ENCODE results near the gene LAMB1.

LAMB1 gene

DNA sequence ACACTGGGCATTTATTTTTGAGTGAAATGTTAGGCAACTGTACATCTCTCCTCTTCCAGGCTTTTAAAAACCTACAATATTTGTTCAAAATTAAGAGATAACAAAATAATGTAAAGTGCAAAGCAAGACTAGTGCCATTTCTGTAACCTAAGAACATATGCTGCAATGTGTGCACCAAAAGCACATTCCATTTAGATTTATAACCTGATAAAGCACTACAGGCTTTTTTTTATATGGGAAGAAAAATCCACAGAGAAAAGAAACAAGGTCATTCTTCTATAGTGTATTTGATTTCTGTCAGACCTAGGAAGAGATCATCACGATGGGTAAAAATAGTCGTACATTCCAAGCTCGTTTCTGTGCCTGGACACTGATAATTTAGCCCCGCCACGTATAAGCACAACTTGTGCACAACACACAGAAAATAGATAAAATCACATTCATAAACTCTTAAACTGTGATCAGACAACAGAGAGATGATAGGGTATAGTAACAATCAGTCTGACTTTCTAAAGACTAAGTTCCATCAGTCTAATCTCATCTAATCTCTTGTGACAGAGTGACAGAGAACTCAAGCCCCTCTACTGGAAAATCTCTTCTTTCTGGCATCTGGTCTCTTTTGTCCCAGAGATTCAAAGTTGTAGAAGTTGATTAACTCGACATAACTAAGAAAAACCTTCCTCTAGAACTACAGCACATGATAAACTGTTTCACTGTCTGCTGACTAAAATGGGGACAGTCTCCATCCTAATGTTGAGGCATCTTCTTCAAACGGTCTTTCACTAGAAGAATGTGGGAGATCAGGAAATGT is 6.7 kb downstream of the LAMB1 start:
- DNase-seq = no peak

DNA sequence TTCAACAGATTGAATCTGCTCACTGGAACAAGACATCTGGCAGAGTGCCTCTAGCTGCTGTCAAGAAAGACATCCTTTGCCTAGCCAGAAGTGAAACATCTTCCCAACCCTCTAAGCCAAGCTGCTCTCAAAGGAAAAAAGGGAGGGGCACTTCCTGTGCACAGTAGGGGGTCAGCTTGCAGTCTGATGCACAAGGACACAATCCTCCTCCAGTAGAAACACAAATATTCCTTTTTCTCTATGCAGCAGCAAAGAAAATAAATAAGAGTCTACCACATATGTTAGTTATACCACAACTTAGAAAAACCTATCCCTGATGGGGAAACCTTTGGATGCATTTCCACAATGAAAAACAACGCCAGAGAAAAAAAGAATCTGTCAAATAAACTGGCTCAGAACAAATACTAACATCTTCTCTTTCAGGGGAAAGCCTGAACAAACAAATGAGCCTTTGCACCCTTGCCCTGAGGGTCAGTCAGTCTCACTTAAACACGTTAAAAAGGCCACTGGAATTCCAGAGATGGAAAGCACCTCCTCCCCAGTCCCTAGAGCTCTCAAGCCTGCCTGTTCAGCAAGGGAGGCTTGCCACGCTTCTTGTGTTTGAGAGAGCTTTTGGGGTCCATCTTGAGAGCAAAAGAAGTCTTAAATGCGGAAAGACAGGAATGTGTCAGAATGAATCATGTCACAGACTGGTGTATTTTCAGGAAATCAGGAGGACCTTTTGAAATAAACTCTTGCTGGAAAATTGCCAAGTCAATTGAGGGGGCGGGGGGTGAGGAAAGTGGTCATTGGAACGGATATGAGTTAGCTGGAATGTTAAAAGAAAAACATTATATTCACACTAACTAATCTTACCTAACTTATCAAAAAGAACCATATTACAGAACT is 7.5 kb downstream of the LAMB1 start:
- no peak for DNase-seq

DNA sequence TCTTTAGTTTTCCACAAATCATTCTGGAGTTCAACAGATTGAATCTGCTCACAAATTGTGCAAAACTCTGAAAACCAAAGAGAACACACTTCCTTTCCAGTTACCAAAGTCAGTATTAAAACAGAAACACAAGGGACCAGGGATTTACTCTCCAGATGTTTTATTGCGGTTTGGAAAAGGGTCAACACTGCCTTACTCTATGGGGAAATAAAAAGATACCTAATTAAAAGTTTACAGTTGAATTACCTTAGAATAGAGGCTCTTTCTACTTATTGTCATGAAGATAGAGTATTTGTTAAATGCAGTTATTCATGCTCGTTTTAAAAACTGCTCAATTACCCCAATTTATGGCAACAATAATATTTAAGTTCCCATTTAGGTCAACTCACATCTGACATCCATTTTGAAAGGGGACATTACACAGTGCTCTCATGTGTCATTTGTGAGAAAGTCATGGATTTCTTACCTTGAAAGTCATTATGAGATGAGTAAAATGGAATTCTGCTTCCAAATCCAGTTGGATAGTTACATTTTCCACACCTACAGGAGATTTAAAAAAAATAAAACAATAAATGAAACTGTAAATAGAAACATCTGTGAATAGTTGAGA is 8.4 kb downstream of the LAMB1 start:
- no peak for DNase-seq

DNA sequence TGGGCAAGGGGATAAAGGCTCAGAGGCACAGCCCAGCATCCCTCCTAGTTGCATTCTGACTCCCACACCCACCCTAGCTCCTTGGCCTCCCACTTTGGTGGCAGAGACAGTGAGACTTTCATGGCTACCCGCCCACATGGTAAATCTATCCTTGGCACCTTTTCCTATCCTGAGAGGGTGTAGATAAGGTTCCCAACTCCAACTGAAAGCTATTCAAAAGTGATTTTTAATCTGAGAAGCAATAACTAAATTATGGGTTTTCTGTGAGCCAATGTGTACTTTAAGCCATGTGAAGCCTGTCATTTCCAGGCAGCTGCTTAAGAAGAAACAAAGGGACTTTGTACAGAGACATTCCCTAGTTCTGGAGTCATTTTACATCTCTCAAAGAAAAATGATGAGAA is 9.1 kb downstream of the LAMB1 start:
- DNase-seq = no peak

DNA sequence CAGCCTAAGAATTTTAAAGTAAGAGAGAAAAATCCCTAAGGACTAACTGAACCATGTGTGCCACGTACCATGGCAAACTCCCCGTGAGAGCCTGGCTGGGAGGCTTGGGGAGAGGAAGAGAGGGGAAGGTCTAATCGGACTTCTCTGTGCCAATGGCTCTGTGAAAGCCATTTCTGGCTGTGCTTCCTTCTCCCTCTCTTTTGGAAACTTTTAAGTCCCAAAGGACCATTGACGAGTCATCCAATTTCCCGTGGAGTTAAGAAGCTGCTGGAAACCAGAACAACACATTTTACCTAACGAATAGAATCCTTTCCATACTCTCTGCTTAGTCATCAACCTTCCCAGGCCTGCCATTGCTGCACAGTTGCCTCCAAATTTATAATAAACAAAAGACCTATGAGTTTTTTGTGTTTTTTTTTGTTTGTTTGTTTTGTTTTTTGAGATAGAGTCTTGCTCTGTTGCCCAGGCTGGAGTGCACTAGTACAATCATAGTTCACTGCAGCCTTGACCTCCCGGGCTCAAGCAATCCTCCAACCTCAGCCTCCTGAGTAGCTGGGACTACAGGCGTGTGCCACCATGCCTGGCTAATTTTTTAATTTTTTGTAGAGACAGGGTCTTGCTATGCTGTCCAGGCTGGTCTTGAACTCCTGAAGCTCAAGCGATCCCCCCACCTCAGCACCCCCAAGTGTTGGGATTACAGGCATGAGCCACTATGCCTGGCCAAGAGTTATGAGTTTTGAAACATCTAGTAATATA is 13.2 kb downstream of the LAMB1 start:
- no peak for DNase-seq

DNA sequence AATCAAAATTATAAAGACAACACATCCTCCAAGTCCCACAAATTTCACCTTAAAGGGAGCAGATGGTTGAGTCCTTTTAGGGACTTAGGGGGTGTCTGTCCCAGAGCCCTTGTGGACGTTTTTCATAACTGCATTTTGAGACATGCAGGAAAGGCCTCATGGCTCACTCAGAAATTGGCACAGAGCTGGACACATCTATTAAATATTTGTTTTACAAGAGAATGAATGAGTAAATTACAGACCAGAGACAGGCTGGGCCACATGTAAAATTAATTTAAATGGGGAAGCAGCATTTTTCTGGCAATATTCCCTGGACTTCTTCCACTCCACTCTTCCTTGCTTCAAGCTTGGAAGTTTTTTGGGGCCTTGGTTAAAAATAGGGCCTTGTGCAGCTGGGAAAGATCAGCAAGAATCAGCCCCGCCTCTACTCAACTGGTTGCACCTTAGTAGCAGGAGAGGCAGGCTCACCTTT is 20.0 kb downstream of the LAMB1 start:
- no peak for DNase-seq

DNA sequence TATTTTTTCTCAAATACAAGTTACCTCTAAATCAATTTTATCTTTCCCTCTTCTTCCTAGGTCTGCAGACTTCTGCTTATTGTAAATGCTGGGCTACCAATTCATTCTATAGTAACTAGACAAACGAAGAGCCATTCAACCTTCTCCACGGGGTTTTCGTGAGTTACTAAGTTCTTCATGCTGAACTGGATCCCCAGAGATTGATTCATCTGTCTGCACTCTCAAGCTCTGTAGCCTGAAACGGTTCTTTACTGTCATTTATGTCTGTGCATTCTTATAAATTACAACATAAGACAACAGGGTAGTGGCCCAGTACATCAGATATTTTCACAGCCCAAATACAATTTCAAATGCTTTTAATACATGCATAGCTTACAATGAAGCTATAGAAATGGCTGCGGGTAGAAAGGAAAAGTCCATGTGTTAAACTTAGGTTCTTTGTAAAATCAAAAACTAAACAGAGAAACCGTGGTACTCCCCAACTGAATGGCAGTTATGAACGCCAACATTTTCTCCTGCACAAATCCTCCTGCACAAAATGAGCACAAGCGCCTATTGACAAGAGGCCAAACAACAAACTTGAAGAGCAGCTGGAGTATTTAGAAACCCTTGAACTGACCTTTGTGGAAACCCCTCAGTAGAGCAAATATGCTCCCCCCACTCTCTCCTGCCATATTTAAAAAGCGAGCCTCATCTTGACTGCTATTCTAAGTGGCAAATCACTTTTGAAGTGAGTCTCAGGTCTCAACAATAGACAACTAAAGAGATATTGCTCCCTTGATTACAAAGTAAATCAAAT is 20.7 kb downstream of the LAMB1 start:
- no peak for DNase-seq

DNA sequence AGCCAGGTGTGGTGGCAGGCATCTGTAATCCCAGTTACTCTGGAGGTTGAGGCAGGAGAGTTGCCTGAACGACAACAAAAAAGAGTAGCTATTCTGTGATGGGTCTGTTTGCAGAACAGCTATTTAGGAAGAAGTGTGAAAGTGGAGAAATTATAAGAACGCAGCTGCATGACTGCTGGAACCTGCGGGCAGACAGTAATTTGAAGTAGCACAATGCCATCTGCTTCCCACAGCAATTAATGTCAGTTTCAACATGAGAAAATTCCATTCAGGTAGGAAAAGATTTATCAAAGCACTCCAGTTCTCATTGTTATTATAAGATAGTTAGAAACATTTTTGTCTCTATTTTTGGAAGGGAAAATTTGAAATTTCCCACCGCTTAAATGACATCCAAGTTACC is 21.5 kb downstream of the LAMB1 start:
- no peak for DNase-seq

DNA sequence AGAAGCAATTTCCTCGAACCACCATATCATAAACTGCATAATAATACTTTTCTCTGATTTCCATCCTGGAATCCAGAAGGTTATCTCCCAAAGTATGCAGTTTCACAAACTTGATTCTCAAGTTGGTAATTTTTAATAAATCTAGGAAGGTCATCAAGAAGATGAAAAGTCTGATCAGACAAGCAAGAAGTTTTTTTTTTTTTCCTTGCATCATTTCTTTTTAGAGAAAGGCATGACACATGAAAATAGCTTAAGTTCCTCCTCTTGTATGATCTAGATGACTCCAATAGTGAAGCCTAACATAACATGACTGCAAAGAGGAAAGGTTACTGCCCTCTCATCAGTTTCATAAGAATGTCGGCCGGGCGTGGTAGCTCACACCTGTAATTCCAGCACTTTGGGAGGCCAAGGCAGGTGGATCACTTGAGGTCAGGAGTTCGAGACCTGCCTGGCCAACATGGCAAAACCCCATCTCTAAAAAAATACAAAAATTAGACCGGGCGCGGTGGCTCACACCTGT is 22.2 kb downstream of the LAMB1 start:
- no peak for DNase-seq

DNA sequence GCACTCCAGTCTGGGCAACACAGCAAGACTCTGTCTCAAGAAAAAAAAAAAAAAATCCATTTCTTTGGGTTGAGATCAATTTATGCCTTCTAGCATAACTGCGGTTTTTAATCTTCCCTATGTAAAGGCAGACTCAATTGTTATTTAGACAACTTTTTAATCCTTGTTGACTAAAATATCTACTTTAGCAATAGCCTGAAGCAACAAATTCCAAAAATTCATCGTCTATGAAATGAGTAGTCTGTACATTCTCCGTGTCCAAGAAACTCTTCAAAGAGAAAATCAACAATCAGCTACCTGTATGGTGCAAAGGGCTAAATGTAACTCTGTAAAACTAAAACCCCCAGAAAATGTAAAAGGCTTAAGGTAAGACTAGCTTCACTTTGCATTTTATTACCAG is 22.8 kb downstream of the LAMB1 start:
- DNase-seq = no peak

DNA sequence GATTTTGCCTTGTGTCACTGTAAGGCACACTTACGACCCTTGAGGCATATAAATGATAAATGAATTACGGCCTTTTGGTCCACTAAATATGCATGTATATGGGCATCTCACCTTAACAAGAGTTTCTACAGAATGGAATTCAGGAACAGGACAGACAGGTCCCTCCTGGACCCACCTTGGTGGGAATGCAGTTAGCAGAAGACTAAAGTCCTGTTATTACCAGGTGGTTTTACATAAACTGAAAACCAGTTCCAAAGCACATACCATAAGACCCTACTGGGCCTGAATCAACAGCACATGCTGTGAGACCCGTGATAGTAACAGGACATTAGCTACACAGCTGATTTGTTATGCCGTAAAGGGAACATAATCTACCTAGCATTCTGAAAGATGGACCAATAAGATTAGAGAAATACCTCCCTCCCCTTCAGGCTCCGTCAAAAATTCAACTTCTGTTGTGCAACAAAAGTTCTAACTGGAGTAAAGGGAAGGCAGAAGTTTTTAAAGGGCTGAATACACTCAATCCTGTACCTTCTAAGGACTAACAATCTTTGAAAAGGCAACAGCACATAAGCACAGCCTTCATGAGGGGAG is 24.0 kb downstream of the LAMB1 start:
- DNase-seq = no peak

DNA sequence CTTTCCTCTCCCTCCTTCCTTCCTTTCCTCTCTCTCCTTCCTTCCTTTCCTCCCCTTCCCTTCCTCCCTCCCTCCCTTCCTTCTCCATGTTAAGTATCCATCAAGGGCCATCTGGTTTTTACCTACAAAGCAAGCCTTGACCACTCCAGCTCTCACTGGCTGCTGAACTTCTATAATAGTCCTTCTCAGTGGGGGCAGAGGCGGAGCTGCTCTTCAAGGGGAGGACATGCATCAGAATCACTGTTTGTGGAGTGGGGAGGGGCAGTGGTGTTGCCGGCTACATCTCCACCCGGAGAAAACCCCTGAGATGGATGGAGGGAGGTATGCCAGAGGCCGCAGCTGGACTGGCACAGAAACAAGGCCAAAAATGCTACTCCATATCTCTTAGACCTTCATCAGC is 25.9 kb downstream of the LAMB1 start:
- no peak for DNase-seq

DNA sequence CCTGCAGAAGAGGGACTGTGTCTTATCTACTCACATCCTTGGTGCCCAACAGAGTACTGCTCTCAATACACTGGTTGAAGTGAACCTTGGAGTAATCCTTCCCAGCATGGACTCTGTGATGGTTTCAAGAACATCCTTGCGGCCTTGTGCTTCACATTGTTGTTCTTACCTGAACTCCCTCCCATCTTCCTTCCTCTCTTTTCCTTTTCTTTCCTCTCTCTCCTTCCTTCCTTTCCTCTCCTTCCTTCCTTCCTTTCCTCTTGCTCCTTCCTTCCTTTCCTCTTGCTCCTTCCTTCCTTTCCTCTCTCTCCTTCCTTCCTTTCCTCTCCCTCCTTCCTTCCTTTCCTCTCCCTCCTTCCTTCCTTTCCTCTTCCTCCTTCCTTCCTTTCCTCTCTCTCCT is 26.3 kb downstream of the LAMB1 start:
- DNase-seq = no peak

DNA sequence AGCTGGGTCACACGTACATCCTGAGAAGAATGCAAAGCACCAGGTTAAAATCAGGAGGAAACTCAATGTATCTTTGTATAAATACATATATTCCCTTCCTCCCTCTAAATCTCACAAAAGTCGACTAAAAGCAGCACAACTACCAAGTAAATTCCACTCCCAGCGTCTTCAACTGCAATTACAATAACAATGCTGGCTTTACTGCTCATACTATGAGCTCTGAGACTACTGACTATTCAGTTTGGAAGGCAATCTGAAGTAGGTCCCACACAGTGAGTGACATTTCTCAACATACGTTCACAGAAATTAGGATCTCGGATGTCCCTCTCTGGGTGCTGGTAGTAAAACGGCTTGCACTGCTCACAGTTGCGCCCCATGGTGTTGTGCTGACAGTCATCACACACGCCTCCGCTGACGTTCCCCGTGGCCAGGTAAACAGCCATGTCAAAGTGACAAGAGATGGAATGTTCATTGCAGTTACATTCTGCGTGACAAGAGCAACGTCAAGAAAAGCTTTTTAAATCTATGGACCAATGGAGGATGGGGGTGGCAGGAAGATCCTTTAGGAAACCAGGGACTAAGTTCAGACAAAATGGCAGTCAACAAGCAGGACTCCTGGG is 27.5 kb downstream of the LAMB1 start:
- DNase-seq = no peak

DNA sequence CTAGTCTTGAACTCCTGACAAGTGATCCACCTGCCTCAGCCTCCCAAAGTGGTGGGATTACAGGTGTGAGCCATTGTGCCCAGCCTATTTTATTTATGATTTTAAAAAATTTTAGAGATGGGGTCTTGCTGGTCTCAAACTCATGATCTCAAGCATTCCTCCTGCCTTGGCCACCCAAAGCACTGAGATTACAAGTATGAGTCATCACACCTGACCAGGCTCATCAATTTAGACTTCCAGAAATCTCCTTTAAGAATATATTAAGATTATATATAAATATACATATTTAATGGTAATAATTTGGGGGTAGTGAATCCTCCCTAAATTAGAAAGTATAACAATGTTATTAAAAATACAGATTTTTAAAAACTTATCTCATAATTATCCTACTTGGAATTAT is 29.1 kb downstream of the LAMB1 start:
- no peak for DNase-seq

DNA sequence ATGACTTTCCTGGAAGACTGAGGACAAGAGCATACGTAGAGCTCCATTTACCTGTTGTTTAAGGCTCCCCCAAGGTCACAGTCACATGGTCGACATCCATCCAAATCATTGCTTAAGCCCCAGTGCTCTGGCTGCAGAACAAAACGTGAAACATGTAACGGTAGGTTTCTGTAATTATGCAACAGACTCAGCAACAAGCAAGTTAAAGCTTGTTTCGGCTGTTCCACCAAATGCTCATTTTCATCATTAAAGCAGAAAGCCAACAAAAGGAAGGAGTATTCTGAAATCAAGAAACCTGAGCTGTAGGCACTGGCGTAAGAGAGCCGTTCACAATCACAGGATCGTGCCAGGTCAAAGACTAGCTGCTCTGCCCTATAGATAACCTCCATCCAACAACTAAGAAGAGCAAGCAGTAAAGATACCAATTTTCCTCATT is 30.0 kb downstream of the LAMB1 start:
- no peak for DNase-seq

DNA sequence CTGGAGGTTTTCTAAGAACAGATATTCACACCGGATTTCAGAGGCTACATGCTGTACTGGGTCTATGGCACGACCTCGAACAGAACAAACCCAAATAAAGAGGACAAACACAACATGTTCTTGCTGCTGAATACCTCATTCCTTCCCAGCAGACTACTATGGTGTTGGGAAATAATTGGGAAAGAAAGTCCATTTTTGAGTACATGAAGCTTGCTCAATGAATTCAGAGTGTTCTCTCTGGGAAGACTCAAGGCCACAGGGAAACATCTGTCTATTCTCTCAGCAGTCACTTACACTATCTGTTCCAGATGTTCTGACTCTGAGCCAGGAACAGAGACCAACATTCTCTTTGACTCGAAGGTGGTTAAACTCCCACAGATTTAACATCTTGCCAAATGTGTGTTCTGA is 30.9 kb downstream of the LAMB1 start:
- DNase-seq = no peak

DNA sequence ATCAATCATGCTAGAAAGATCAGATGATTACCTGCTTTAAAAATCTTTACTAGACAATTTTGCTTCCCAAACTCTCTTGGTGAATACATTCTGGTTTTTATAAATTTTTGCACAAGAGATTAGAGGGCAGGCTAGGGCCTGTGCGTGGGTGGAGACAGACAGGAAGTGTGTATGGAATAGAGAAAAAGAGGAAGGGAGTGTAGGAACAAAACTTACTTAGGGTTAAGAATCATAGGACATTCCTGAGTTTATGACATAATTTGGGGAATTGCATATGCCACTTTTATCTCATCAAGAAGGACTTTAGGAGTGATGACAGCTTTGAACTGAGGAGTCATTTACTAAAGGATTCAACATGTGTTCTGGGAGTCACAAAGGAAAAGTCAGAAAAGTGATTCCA is 31.3 kb downstream of the LAMB1 start:
- no peak for DNase-seq

DNA sequence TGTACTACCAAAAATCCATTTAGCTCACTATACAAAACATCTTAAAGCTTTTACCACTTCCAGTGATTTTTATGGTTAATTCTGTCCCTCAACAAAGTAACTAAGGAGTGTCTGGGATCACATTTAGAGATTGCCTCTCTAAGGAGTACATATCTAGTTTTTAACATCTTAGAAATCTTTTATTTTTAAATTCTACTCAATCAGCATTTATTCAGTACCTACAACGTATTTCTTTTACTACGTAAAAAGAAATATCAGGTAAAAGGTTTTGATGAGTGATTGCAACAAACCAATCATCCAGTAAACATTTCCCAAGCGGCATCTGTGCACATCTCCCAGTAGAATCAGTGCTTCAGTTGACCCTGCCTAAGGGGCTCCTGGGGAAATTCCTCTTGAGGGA is 31.9 kb downstream of the LAMB1 start:
- no peak for DNase-seq

DNA sequence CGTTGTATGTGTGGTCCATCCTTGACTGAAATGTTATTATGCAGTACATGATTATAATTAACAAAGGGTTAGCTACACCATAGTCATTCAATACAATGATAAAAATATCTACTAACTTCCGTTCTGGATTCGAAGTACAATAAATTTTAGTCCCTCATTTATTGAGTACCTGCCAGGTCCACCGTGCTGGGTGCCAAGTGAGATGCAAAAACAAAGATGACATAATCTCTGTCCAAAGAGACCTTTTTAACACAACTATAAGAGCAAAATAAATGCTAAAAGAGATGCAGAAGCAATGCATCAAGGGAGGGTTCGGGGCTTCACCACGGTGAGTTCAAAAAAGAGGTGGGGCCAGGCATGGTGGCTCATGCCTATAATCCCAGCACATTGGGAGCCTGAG is 33.1 kb downstream of the LAMB1 start:
- DNase-seq = no peak

DNA sequence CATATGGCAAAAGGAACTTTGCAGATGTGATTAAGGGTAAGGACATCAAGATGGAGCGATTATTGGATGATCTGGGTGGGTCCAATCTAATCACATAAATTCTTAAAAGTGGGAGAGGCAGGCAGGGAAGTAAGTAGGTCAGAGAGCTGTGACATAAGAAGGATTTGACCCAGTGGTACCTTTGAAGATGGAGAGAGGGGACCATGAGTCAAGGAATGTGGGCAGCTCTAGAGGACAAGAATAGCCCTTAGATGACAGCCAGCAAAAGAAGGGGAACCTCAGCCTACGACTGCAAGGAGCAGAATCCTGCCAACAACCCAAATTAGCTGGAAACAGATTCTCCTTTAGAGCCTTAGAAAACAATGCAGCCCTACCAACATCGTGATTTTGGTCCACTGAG is 34.5 kb downstream of the LAMB1 start:
- DNase-seq = no peak
